ENCODE data around the gene AUTS2.
A peak's percentile ranks its signal among the peaks of the same experiment; 100 is the strongest.
"Not testable (repeated sequence)": the region's sequence is repeated elsewhere in the genome, so short reads cannot be mapped to it uniquely, and the experiment has no call there.

Gene AUTS2

GRCh38 chr7:70717553-70718329, 1119.5 kb downstream of the AUTS2 start:
- no peak for DNase-seq

- no peak for DNase-seq
Observed at GRCh38 chr7:70719125-70719524, 1120.8 kb downstream of the AUTS2 start.

- no peak for DNase-seq
Observed at GRCh38 chr7:70720191-70720873, 1122.1 kb downstream of the AUTS2 start.

DNA sequence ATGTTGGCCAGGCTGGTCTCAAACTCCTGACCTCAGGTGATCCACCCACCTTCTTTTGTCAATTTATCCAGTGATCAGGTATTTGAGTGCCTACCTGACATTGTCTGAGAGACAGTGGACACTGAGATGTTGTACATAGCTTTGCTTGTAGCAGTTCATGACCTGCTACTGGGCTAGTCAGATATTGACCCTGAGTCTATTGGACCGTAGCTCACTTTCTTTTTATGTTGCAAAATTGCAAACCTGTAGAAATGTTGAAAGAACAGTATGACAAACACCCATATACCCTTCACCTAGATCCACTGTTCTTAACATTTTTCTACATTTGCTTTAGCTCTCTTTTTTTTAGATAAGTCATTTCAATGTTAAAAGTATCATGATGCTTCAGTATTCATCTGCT, 1123.2 kb downstream of the AUTS2 start:
- no peak for DNase-seq

DNA sequence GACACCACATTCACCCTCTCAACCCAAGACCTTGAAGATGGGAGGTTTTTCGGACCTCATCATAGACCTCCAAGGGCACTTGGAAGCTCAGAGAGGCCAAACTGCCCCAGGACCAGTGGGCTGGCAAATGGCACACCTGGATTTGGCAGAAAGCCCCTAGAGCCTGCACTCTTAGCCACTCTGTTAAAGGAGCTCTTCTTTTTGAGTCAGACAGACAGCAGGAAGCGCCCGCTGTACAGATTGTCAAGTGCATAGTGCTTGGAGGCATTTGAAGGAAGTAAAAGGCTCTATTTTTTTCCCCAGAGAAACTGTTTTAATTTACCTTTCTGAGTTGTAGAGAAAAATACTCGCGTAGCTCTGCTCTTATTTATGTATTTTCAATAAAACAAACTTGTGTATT, 1125.1 kb downstream of the AUTS2 start:
- no peak for DNase-seq

DNA sequence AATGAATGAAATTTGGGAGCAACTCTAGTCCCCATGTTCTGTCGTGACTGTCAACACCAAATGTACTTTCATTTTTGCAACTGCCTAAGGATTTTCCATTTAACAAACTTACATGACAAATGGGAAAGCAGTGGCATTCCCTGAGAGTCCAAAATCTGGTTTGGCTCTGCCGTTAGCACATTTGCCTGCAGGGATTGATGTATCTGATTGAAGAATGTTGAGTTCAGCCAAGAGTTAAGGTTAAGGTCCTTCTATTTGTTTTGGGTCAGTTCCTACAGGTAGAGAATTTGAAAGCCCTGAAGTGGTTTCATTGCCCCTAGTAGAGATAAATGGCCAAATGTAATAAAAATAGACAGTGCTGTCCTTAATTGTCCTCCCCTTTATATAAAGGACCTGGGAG, 1127.2 kb downstream of the AUTS2 start:
- DNase-seq: no peak

GRCh38 chr7:70726294-70726693, 1128.0 kb downstream of the AUTS2 start:
- no peak for DNase-seq

GRCh38 chr7:70726951-70727378, 1128.7 kb downstream of the AUTS2 start:
- no peak for DNase-seq

- DNase-seq: no peak
Observed at GRCh38 chr7:70727861-70728260, 1129.6 kb downstream of the AUTS2 start.

DNA sequence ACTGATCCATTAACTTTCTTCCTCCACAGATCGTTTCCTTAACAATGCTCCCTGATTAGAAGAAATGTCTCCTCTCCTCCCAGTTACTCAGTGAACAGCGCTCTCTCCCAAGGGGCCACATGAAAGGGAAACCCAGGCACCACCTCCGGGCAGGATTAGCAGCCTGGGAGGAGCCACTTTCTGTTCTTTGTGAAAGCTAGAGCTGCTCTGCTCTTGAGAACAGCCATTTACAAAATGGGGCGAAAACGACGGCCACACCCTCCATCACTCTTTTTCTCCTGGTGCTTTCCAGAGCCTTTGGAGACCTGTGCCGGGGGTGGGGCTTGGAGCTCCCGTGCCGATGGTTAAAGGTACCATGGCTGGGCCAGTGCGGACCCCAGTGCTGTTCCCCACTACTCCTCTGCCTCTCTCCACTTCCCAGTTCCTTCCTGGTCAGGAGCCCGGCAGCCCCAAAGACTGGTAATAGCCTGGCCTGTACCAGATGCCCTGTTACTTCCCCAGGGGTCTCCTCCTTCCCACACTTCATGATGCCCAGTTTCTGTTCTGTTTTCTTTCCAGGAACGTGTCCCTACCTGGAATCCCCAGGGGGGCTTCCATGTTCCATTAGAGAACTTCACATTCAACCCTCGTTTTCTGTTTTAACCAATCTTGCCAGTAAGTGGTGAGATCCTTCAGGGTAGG, 1130.7 kb downstream of the AUTS2 start:
- peak; percentile 14 for DNase-seq

- DNase-seq: not testable (repeated sequence)
Observed at GRCh38 chr7:70729553-70730157, 1131.4 kb downstream of the AUTS2 start.

GRCh38 chr7:70730451-70731110, 1132.3 kb downstream of the AUTS2 start:
- DNase-seq: no peak

DNA sequence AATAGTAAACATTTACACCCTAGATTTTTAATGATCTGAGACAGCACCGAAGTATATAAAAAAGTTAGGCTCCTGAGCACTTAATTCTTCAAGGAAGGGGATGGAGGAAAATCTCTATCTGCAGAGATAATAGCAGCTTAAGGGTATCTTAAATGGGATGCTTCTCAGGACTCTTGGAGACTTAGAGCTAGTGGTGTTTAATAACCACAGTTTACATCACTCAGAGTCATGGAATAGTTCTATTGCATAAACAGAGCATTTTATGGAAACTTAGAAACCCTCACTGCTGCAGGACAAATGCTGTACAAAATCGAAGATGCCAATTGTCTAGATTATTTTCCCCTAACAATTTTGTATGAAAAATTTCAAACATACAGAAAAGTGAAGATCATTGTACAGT, 1134.8 kb downstream of the AUTS2 start:
- DNase-seq: no peak

- DNase-seq: no peak
Observed at GRCh38 chr7:70734411-70734810, 1136.1 kb downstream of the AUTS2 start.

DNA sequence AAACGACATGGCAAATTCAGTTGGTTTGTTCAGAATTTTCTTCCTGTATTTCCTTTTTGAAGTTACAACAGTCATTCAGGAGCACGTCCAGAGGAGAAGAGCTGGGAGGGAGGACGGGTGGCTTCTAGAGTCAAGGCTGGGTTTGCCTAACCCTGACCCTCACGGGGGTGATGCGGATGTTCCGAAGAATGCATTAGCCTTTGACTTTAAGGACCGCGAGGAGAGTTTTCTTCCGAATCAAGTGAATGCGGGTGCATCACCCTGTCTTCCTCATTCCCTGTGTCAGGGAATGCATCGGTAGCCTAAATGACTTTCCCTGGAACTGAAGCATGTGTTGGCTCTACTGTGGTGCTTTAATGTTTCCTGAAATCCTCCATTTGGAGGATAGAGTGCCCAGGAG, 1137.0 kb downstream of the AUTS2 start:
- no peak for DNase-seq

- no peak for DNase-seq
Observed at GRCh38 chr7:70736715-70737460, 1138.6 kb downstream of the AUTS2 start.

DNA sequence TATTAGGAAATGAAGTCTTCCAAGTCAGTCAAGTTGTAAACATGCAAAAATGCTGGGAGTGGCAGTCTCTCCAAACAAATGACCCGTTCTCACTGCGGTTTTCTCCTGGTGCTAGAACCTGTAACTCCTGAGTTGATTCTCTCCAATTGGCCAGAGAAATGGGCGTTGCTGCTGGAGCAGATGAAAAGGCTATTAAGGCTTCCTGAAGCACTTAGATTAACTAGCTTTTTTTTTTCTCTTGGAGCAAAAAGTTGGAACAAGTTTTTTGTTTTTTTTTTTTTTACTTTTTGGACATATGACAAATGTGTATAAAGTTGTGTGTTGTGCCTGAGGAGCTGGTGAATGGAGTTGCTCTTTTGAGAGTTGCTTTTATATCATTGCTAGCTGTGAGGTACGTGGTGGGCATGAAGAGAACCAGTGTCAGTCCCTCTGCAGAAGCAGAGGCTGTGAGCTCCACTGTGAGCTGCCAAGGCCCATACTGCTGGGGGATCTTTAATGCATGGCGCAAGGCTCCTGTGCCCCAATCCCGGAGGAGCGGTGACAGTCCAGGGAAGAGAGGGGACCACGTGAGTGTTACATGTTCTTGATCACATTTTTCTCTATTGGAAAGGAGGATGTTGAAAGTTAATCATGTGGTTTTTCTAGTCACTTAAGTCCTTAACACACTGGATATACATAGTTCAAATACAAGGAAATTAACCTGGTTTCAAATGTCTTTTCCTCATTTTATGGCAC, 1140.0 kb downstream of the AUTS2 start:
- DNase-seq: peak; percentile 33

DNA sequence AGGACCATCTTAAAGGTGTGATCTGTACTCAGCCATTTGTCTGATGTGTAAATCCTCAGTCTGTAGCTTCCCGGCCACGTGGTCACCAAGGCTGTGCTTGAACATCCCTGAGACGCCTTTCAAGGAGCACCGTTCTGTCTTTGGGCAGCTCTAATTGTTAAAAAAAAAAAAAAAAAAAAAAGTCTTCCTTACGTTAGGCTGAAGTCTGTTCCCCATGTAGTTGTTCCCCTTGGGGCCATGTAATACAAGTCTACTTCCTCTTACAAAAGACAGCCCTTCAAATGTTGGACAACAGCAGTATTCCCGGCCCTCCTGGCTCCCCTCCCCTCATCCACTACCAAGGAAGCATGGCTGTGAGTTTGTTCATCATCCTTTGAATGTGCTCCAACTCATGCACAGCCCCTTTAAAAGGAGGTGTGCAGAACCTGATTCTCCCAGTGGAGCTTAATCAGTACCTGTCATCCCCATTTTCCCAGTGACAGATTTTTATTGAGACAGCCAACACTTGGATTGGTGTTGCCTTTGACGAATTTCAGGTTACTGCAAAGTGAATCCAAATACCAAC, 1141.5 kb downstream of the AUTS2 start:
- no peak for DNase-seq

DNA sequence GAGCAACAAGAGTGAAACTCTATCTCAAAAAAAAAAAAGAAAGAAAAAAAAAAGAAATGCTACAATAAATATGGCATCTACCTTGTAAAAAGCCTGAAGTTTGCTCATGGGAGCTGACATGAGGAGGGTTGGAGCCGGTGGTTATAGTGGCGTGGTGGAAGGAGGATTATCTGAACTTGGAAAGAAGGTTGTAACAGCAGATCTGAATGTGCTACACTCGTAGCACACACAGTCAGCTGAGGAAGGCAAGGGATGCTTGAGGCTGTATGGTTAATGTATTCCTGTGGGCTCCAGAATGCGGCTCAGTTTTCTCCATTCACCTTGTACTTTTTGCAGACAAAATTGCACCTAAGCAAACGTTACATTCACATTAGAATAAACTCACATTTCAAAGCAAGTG, 1143.4 kb downstream of the AUTS2 start:
- DNase-seq: no peak

GRCh38 chr7:70743531-70744325, 1145.5 kb downstream of the AUTS2 start:
- DNase-seq: no peak
